K562 (cell line): ENCODE results near the gene CD36.

Experiments
- ATF7 ChIP-seq: fragments of 450-650 bp; IDR thresholded peaks from 2 replicates; pipeline ENCODE4 v1.7.1; 2014; ENCODE audit warnings: mild to moderate bottlenecking, moderate library complexity
- BHLHE40 ChIP-seq: IDR thresholded peaks from 2 replicates; pipeline ENCODE4 v1.6.1; 2011; ENCODE audit warnings: low read length, improper control_type of control experiment
- CGGBP1 ChIP-seq: fragments of 250-450 bp; sonication (Bioruptor Pico); IDR thresholded peaks from 2 replicates; pipeline ENCODE4 v1.9.0; 2021; ENCODE audit warnings: mild to moderate bottlenecking
- CSDE1 ChIP-seq, 2 experiments: fragments of 450-650 bp; IDR thresholded peaks; 2 replicates each; pipeline ENCODE4 v1.6.1; 2016; ENCODE audit warnings: mild to moderate bottlenecking in 1 of 2
- EZH2 ChIP-seq: IDR thresholded peaks from 2 replicates; pipeline ENCODE4 v1.6.1; 2012; ENCODE audit warnings: low read depth, mild to moderate bottlenecking, inconsistent platforms, low read length, borderline replicate concordance
- GTF2F1 ChIP-seq: IDR thresholded peaks from 2 replicates; pipeline ENCODE4 v1.6.1; 2011; ENCODE audit warnings: low read depth, low read length, improper control_type of control experiment
- POLR2A ChIP-seq: fragments of 450-650 bp; conservative IDR thresholded peaks from 2 replicates; pipeline ENCODE4 v1.6.1; 2016
- POLR3A ChIP-seq: IDR thresholded peaks from 2 replicates; pipeline ENCODE4 v1.6.1; 2011; ENCODE audit warnings: borderline replicate concordance, mild to moderate bottlenecking, moderate library complexity; ENCODE audit not compliant: insufficient read length, insufficient read depth; ENCODE audit errors: extremely low read depth
- RCOR1 ChIP-seq, 2 experiments: IDR thresholded peaks; 2 replicates each; pipeline ENCODE4 v1.6.1; 2012; ENCODE audit warnings: low read depth in 2 of 2, low read length in 2 of 2, borderline replicate concordance in 1 of 2, improper control_type of control experiment in 1 of 2
- SREBF1 ChIP-seq: fragments of 150-350 bp; IDR thresholded peaks from 2 replicates; pipeline ENCODE4 v1.6.1; 2014; ENCODE audit warnings: antibody characterized with exemption, low read depth, low read length, borderline replicate concordance
- ZC3H8 ChIP-seq: fragments of 450-650 bp; IDR thresholded peaks from 2 replicates; pipeline ENCODE4 v1.6.1; 2017
- ZFP36 ChIP-seq: fragments of 150-350 bp; IDR thresholded peaks from 2 replicates; pipeline ENCODE4 v1.6.1; 2018; ENCODE audit warnings: low read length, low read depth; ENCODE audit not compliant: partially characterized antibody
- TF ChIP-seq, protein P1 (sequence below), 3 experiments: IDR thresholded peaks in 2 of 3; conservative IDR thresholded peaks in 1 of 3; 2 replicates each; pipeline ENCODE4 v1.5.1; 2011 to 2012; ENCODE audit warnings: low read length in 3 of 3, mild to moderate bottlenecking in 3 of 3, control low read depth in 2 of 3, improper control_type of control experiment in 1 of 3, inconsistent platforms in 1 of 3, low read depth in 1 of 3, mixed read lengths in 1 of 3, moderate library complexity in 1 of 3; ENCODE audit not compliant: insufficient read depth in 2 of 3
- TF ChIP-seq, protein P2 (sequence below): sonication (generic); formaldehyde crosslinking; IDR thresholded peaks from 2 replicates; pipeline ENCODE4 v1.9.0; 2022; ENCODE audit warnings: mild to moderate bottlenecking, missing genetic modification reagents

DNA sequence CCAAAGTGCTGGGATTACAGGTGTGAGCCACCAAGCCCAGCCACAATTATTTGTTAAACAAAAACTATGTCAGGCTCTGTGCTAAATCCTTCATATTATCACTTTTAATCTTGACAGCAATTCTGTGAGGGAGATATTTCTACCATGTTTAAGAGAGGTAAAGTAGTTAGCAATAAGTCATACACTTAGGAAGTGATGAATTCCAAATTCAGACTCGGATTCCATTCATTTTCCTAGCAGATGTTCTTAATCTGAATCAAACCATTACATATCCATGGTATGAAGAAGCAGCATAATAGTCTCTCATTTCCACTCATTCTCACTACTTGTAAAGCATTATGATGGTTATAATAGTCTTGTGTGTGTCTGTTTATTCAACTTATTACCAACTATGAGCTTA is 2.9 kb upstream of the CD36 start:
- TF ChIP-seq ZC3H8: no peak
- TF ChIP-seq, protein P1, sequence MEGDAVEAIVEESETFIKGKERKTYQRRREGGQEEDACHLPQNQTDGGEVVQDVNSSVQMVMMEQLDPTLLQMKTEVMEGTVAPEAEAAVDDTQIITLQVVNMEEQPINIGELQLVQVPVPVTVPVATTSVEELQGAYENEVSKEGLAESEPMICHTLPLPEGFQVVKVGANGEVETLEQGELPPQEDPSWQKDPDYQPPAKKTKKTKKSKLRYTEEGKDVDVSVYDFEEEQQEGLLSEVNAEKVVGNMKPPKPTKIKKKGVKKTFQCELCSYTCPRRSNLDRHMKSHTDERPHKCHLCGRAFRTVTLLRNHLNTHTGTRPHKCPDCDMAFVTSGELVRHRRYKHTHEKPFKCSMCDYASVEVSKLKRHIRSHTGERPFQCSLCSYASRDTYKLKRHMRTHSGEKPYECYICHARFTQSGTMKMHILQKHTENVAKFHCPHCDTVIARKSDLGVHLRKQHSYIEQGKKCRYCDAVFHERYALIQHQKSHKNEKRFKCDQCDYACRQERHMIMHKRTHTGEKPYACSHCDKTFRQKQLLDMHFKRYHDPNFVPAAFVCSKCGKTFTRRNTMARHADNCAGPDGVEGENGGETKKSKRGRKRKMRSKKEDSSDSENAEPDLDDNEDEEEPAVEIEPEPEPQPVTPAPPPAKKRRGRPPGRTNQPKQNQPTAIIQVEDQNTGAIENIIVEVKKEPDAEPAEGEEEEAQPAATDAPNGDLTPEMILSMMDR (IDR thresholded peaks at IDR 0.05 in 2 of 3, conservative IDR thresholded peaks at IDR 0.05 in 1 of 3; ENCODE audit: insufficient read depth in 2 of 3, low read depth in 1 of 3, low read length in 3 of 3): no peak
- TF ChIP-seq, protein P2, sequence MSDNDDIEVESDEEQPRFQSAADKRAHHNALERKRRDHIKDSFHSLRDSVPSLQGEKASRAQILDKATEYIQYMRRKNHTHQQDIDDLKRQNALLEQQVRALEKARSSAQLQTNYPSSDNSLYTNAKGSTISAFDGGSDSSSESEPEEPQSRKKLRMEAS (CRISPR knock-in tag): no peak
- TF ChIP-seq ATF7: no peak
- TF ChIP-seq SREBF1: no peak
- TF ChIP-seq CSDE1 (IDR thresholded peaks at IDR 0.05): no peak
- TF ChIP-seq EZH2: no peak
- TF ChIP-seq ZFP36: no peak
- TF ChIP-seq POLR3A: no peak
- no peak for TF ChIP-seq GTF2F1
- no peak for TF ChIP-seq POLR2A
- no peak for TF ChIP-seq BHLHE40
- TF ChIP-seq RCOR1 (IDR thresholded peaks at IDR 0.05; ENCODE audit: borderline replicate concordance in 1 of 2, low read depth in 2 of 2, low read length in 2 of 2): no peak
- TF ChIP-seq CGGBP1: no peak
